Right renal pelvis (tissue), 4 donors: Measurements from ENCODE around the gene CDH22. TPM values are rescaled to one million over a fixed set of nuclear protein-coding genes. Genes with fewer than 3 reads are reported as not detected.
A peak's percentile ranks its signal among the peaks of the same experiment; 100 is the strongest.

ENCODE experiments used
- DNase-seq, 4 donors: peaks; one replicate each; pipeline ENCODE4 v3.0.0-alpha.2; 2013; ENCODE audit warnings: low read depth in 4 of 4, low spot score in 3 of 4, missing footprints in 1 of 4
- polyA plus RNA-seq, 4 donors: library from polyadenylated mRNA; unstranded; fragments of 120-200 nt; gene quantifications; one replicate each; pipeline ENCODE4 v1.2.1, GENCODE V29; 2013; ENCODE audit not compliant: insufficient read length in 4 of 4

The CDH22 gene
- polyA plus RNA-seq, 4 donors: 0.07 to 0.12 TPM; not detected in 2

- no peak for DNase-seq
Observed at GRCh38 chr20:46272389-46273047, 35.8 kb downstream of the CDH22 start.

- DNase-seq: no peak
Observed at GRCh38 chr20:46270977-46271744, 37.1 kb downstream of the CDH22 start.

GRCh38 chr20:46269372-46269771 is 38.9 kb downstream of the CDH22 start:
- DNase-seq: no peak

GRCh38 chr20:46268662-46269061 is 39.6 kb downstream of the CDH22 start:
- no peak for DNase-seq

GRCh38 chr20:46268131-46268614 is 40.1 kb downstream of the CDH22 start:
- peak in 2 of 4 donors; percentile 14 to 26 for DNase-seq

- DNase-seq: no peak
Observed at GRCh38 chr20:46267108-46268105, 40.9 kb downstream of the CDH22 start.

- DNase-seq: no peak
Observed at GRCh38 chr20:46265539-46265938, 42.8 kb downstream of the CDH22 start.

GRCh38 chr20:46264391-46265266 is 43.7 kb downstream of the CDH22 start:
- DNase-seq: no peak

- no peak for DNase-seq
Observed at GRCh38 chr20:46261456-46262253, 46.6 kb downstream of the CDH22 start.

GRCh38 chr20:46260936-46261454 is 47.3 kb downstream of the CDH22 start:
- no peak for DNase-seq

- no peak for DNase-seq
Observed at GRCh38 chr20:46260480-46260879, 47.8 kb downstream of the CDH22 start.

GRCh38 chr20:46259260-46259859 is 48.9 kb downstream of the CDH22 start:
- no peak for DNase-seq

- no peak for DNase-seq
Observed at GRCh38 chr20:46257887-46258286, 50.4 kb downstream of the CDH22 start.

- DNase-seq: no peak
Observed at GRCh38 chr20:46256293-46256692, 52.0 kb downstream of the CDH22 start.

GRCh38 chr20:46255440-46256104 is 52.7 kb downstream of the CDH22 start:
- DNase-seq: peak in 3 of 4 donors; percentile 25 to 33 (median 25)

- DNase-seq: no peak
Observed at GRCh38 chr20:46253391-46253790, 54.9 kb downstream of the CDH22 start.

GRCh38 chr20:46252352-46253091 is 55.8 kb downstream of the CDH22 start:
- no peak for DNase-seq
